Esophagus muscularis mucosa (tissue), 3 donors: ENCODE measurements around the gene COL12A1.

Experiments
- POLR2A ChIP-seq: fragments of 450-650 bp; IDR thresholded peaks from one replicate; pipeline ENCODE4 v1.6.1; 2017; ENCODE audit warnings: antibody characterized with exemption, moderate library complexity, mild to moderate bottlenecking, low read depth
- TF ChIP-seq, protein P1 (sequence below), 3 experiments: fragments of 200-600 bp in 2 of 3; fragments of 450-650 bp in 1 of 3; sonication (generic) in 2 of 3; IDR thresholded peaks; one replicate each; pipeline ENCODE4 v1.5.1; 2017 to 2019; ENCODE audit warnings: antibody characterized with exemption in 3 of 3, mild to moderate bottlenecking in 2 of 3, moderate library complexity in 1 of 3

- TF ChIP-seq, protein P1, sequence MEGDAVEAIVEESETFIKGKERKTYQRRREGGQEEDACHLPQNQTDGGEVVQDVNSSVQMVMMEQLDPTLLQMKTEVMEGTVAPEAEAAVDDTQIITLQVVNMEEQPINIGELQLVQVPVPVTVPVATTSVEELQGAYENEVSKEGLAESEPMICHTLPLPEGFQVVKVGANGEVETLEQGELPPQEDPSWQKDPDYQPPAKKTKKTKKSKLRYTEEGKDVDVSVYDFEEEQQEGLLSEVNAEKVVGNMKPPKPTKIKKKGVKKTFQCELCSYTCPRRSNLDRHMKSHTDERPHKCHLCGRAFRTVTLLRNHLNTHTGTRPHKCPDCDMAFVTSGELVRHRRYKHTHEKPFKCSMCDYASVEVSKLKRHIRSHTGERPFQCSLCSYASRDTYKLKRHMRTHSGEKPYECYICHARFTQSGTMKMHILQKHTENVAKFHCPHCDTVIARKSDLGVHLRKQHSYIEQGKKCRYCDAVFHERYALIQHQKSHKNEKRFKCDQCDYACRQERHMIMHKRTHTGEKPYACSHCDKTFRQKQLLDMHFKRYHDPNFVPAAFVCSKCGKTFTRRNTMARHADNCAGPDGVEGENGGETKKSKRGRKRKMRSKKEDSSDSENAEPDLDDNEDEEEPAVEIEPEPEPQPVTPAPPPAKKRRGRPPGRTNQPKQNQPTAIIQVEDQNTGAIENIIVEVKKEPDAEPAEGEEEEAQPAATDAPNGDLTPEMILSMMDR (IDR thresholded peaks at IDR 0.05): no peak
- no peak for TF ChIP-seq POLR2A
Measured at GRCh38 chr6:75096966-75097365, 108.9 kb downstream of the COL12A1 start.
